GM06990 (cell line): Measurements from ENCODE around the gene ZFYVE28.
"Not testable (repeated sequence)": the region's sequence is repeated elsewhere in the genome, so short reads cannot be mapped to it uniquely, and the experiment has no call there.

Experiments used
- DNase-seq: peaks from one replicate; pipeline ENCODE4 v3.0.0-alpha.2; 2011; ENCODE audit not compliant: insufficient read length; ENCODE audit errors: extremely low read depth
- H3K27me3 ChIP-seq: replicated peaks from 2 replicates; pipeline ENCODE4 v1.6.0; 2011; ENCODE audit warnings: low read length; ENCODE audit not compliant: control insufficient read depth, insufficient read depth
- H3K36me3 ChIP-seq: 2 replicates; pipeline ENCODE4 v1.5.1; 2011; ENCODE audit warnings: low read length; ENCODE audit not compliant: control insufficient read depth, insufficient read depth
- H3K4me3 ChIP-seq: replicated peaks from 2 replicates; pipeline ENCODE4 v1.5.1; 2011; ENCODE audit warnings: low read depth, mild to moderate bottlenecking, control low read depth, low read length
- TF ChIP-seq, protein P1 (sequence below): IDR thresholded peaks from 2 replicates; pipeline ENCODE4 v1.5.1; 2011; ENCODE audit warnings: low read length, control low read depth, mild to moderate bottlenecking, inconsistent platforms; ENCODE audit not compliant: insufficient read depth, poor library complexity, severe bottlenecking

ZFYVE28 gene

DNA sequence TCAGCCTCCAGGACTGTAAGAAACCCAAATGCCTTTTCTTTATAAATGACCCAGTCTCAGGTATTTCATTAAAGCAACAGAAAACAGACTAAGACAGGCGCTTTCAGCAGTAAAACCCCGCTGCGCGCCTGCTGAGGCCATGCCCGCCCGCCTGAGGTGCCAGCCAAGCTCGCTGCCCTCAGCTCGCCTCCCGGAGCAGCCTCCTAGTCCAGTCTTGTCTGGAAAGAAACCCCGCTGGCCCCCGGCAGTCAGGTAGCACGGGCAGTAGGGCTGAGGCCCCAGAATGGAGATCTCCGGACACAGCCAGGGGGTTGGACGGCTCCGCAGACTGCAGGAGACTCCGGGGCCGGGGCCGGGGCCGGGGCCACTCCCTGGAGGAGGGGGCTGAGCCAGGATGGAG, 31.7 kb downstream of the ZFYVE28 start:
- Histone ChIP-seq H3K4me3 (no peak overlapping the region), H3K27me3 (peaks cover 2% of the 10 kb centered on the region), H3K36me3 (no peaks in the 10 kb centered on the region)
- no peak for DNase-seq
- TF ChIP-seq, protein P1, sequence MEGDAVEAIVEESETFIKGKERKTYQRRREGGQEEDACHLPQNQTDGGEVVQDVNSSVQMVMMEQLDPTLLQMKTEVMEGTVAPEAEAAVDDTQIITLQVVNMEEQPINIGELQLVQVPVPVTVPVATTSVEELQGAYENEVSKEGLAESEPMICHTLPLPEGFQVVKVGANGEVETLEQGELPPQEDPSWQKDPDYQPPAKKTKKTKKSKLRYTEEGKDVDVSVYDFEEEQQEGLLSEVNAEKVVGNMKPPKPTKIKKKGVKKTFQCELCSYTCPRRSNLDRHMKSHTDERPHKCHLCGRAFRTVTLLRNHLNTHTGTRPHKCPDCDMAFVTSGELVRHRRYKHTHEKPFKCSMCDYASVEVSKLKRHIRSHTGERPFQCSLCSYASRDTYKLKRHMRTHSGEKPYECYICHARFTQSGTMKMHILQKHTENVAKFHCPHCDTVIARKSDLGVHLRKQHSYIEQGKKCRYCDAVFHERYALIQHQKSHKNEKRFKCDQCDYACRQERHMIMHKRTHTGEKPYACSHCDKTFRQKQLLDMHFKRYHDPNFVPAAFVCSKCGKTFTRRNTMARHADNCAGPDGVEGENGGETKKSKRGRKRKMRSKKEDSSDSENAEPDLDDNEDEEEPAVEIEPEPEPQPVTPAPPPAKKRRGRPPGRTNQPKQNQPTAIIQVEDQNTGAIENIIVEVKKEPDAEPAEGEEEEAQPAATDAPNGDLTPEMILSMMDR = no peak

DNA sequence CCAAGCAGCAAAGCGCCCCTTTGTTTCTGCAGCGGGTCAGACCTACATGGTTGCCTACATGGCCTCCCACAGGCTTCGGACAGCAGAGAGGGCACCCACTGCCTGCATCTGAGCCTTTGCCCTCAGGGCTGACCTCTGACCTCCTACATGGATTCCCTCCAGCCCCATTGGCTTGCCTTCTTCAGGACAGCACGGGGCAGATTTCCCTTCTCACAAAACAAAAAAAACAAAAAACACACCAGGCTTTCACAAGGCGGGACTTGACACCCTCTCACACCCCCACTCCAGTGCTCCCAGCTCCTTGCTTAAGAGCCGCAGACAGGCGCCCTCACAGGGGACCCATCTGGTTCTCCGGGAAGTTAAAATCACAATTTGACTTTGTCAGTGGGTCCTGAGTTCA, 32.9 kb downstream of the ZFYVE28 start:
- no peak for DNase-seq
- no peak overlapping the region for H3K4me3 ChIP-seq
- peaks cover 2% of the 10 kb centered on the region; the same call in 1 of the 2 replicates for H3K27me3 ChIP-seq
- TF ChIP-seq, protein P1 = no peak
- no peaks in the 10 kb centered on the region for H3K36me3 ChIP-seq

DNA sequence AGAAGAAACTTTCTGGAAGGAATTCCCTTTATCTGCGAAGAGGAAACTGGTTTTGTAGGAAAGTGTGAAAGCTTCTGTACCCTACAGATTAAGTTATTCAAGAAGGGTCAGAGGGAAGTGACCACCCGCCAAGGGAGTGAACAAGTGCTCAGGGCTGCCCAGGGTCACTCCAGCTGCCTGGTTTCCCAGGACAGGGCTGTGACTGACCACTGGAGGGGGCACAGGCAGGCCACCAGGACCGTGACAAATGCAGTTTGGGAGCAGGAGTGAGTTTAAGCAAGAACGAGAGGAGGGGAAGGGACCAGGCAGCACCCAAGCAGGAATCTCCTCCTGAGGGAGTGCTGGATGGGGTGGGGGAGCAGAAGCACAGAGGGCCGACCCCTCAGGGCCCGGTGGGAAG, 34.2 kb downstream of the ZFYVE28 start:
- DNase-seq = no peak
- peaks cover 2% of the 10 kb centered on the region for H3K27me3 ChIP-seq
- H3K4me3 ChIP-seq = no peak overlapping the region
- H3K36me3 ChIP-seq = no peaks in the 10 kb centered on the region
- TF ChIP-seq, protein P1 = no peak

DNA sequence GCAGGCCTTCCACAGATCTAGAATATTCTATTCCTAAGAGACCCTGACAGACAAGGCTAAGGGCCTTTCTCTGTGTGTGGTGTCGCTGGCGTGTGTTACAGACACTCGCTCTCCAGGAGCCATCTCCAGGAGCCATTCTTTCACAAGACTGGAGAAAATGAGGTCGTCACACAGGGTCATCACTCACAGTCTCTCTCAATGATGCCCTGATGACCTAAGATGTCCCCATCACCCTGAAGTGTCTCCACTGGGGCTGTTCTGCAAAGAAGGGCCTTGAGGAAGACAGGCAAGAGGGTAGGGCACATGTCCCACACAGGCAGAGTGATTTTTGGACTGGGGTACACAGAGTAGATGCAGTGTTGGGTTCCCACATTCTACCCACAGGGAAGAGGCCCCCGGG, 34.7 kb downstream of the ZFYVE28 start:
- TF ChIP-seq, protein P1 = no peak
- DNase-seq = no peak

DNA sequence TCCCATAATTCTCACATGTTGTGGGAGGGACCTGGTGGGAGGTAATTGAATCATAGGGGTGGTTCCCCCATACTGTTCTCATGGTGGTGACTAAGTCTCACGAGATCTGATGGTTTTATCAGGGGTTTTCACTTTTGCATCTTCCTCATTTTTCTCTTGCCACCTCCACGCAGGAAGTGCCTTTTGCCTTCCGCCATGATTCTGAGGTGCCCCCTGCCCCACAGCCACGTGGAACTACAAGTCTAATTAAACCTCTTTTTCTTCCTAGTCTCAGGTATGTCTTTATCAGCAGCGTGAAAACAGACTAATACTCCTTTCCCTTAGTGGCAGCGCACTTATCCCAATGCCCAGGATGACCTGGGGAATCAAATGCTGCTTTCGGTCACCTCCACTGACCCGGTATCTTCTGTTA, 35.2 kb downstream of the ZFYVE28 start:
- not testable (repeated sequence) for H3K27me3 ChIP-seq, H3K4me3 ChIP-seq, DNase-seq, H3K36me3 ChIP-seq

More for the DNA sequence above, 34.7 kb downstream of the ZFYVE28 start:
- Histone ChIP-seq H3K27me3 (peaks cover 2% of the 10 kb centered on the region; the same call in 1 of the 2 replicates), H3K36me3 (no peaks in the 10 kb centered on the region), H3K4me3 (no peak overlapping the region)

DNA sequence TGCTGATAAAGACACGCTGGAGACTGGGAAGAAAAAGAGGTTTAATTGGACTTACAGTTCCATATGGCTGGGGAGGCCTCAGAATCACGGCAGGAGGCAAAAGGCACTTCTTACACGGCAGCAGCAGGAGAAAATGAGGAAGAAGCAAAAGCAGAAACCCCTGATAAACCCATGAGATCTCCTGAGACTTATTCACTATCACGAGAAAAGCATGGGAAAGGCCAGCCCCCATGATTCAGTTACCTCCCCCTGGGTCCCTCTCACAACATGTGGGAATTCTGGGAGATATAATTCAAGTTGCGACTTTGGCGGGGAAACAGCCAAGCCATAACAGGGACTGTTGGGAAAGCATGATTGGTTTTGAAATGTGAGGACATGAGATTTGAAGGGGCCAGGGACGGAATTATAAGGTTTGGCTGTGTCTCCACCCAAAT, 35.7 kb downstream of the ZFYVE28 start:
- H3K36me3 ChIP-seq, H3K27me3 ChIP-seq, H3K4me3 ChIP-seq, DNase-seq: not testable (repeated sequence)

DNA sequence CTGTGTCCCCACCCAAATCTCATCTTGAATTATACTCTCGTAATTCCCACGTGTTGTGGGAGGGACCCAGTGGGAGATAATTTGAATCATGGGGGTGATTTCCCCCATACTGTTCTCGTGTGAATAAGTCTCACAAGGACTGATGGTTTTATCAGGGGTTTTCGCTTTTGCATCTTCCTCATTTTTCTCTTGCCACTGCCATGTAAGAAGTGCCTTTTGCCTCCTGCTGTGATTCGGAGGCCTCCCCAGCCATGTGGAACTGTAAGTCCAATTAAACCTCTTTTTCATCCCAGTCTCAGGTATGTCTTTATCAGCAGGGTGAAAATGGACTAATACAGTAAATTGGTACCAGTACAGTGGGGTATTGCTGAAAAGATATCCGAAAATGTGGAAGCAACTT, 37.9 kb downstream of the ZFYVE28 start:
- not testable (repeated sequence) for DNase-seq, H3K36me3 ChIP-seq, H3K27me3 ChIP-seq, H3K4me3 ChIP-seq
